ENCODE data around the gene ATP5PF. TPM values are rescaled to one million over a fixed set of nuclear protein-coding genes. Genes with fewer than 3 reads are reported as not detected.

The ATP5PF gene
- total RNA-seq, 1 experiment from 2014 or later, result 132 TPM

DNA sequence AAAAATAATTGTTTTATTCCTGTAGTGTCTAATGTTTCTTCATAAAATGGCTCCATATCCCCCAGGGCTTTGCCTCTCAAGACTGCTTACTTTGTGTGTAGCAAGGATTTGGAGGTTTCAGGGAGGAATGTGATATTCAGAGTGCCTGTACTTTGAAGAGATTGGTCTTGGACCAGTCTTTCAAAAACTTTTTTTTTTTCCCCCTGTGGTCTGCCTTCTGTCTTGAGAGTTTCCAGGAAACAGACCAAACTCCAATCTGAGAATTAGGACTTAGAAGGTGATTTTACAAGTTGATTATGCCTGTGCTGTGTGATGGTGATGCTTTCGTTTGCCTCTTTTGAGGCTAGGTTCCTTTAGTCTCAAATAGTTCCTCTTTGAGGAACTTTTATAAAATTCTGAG, 26.0 kb upstream of the ATP5PF start:
- TF ChIP-seq, protein P1, sequence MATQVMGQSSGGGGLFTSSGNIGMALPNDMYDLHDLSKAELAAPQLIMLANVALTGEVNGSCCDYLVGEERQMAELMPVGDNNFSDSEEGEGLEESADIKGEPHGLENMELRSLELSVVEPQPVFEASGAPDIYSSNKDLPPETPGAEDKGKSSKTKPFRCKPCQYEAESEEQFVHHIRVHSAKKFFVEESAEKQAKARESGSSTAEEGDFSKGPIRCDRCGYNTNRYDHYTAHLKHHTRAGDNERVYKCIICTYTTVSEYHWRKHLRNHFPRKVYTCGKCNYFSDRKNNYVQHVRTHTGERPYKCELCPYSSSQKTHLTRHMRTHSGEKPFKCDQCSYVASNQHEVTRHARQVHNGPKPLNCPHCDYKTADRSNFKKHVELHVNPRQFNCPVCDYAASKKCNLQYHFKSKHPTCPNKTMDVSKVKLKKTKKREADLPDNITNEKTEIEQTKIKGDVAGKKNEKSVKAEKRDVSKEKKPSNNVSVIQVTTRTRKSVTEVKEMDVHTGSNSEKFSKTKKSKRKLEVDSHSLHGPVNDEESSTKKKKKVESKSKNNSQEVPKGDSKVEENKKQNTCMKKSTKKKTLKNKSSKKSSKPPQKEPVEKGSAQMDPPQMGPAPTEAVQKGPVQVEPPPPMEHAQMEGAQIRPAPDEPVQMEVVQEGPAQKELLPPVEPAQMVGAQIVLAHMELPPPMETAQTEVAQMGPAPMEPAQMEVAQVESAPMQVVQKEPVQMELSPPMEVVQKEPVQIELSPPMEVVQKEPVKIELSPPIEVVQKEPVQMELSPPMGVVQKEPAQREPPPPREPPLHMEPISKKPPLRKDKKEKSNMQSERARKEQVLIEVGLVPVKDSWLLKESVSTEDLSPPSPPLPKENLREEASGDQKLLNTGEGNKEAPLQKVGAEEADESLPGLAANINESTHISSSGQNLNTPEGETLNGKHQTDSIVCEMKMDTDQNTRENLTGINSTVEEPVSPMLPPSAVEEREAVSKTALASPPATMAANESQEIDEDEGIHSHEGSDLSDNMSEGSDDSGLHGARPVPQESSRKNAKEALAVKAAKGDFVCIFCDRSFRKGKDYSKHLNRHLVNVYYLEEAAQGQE (IDR thresholded peaks at IDR 0.05; ENCODE audit: low read depth), result no peak
- TF ChIP-seq FOSL1 (IDR thresholded peaks at IDR 0.05; ENCODE audit: low read depth), result no peak
- no peak for TF ChIP-seq ELF1 (IDR thresholded peaks at IDR 0.05; ENCODE audit: borderline replicate concordance, low read depth)
- TF ChIP-seq SIN3A (IDR thresholded peaks at IDR 0.05; ENCODE audit: low read depth), result no peak
- no peak for TF ChIP-seq EGR1 (IDR thresholded peaks at IDR 0.05; ENCODE audit: low read depth)
- no peak for TF ChIP-seq EZH2phosphoT487 (IDR thresholded peaks at IDR 0.05; ENCODE audit: borderline replicate concordance)
- no peak for DNase-seq (ENCODE audit: low read depth, low spot score)
- POLR2A ChIA-PET, result no interaction called here
- no peak for ATAC-seq
- CTCF ChIA-PET, result no interaction called here
- Histone ChIP-seq H3K9me3 (ENCODE audit: control insufficient read depth in 1 of 2, insufficient read depth in 1 of 2, low read depth in 1 of 2, low read length in 2 of 2) (no peaks in the 10 kb centered on the region), H3K9ac (ENCODE audit: low read length) (no peak overlapping the region), H3K4me2 (ENCODE audit: low read length) (no peak overlapping the region), H3K36me3 (ENCODE audit: control insufficient read depth in 1 of 2, insufficient read depth in 2 of 2, low read length in 2 of 2) (peaks cover 10 to 32% of the 10 kb centered on the region in 2 experiments; a peak in 3 of 4 replicates), H3K27ac (ENCODE audit: low read depth, low read length) (no peak overlapping the region), H3K79me2 (ENCODE audit: insufficient read depth, low read length) (no peaks in the 10 kb centered on the region), H3K4me3 (replicated peaks in 1 of 2; ENCODE audit: low read depth in 1 of 2, low read length in 2 of 2) (no peak overlapping the region), H3K9me2 (ENCODE audit: insufficient read depth) (no peaks in the 10 kb centered on the region), H4K20me1 (ENCODE audit: insufficient read depth) (no peaks in the 10 kb centered on the region), H3K4me1 (ENCODE audit: control insufficient read depth in 1 of 2, insufficient read depth in 2 of 2, low read length in 2 of 2) (no peaks in the 10 kb centered on the region), H3K27me3 (ENCODE audit: insufficient read depth, low read length) (no peaks in the 10 kb centered on the region), H2AFZ (ENCODE audit: low read depth, low read length, poor library complexity, severe bottlenecking) (no peak overlapping the region)
- BruUV-seq (replicated peaks), result no TSS peak
- intact Hi-C loops (cut with micrococcal nuclease), result no loop called here
- RAD21 ChIA-PET (ENCODE audit: low non-redundant PET in 1 of 2, low total read pairs in 2 of 2, uncharacterized antibody in 2 of 2, unreplicated experiment in 2 of 2), result no interaction called here

DNA sequence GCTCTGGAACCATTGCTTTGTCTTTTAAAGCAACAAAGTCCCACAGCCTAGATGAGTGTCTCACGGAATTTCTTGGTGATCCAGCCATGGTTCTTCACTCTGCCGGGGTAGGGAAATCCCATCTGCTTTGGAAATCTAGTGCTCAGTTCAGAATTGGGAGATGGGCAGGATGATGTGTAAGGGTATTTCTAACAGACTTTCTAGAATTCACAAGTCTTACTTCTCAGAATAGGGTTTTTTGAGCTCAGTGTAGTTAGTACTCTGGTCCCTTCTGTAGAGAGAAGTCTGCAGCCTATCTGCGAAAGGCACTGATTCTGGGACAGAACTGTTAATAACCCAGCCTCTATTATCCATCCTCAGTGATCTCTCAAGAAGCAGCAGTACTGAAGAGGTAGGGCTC, 25.4 kb upstream of the ATP5PF start:
- H4K20me1 ChIP-seq (ENCODE audit: insufficient read depth), result no peaks in the 10 kb centered on the region
- H3K9ac ChIP-seq (ENCODE audit: low read length), result no peak overlapping the region
- H3K9me2 ChIP-seq (ENCODE audit: insufficient read depth), result no peaks in the 10 kb centered on the region
- RAD21 ChIA-PET (ENCODE audit: low non-redundant PET in 1 of 2, low total read pairs in 2 of 2, uncharacterized antibody in 2 of 2, unreplicated experiment in 2 of 2), result no interaction called here
- no peak overlapping the region for H3K27ac ChIP-seq (ENCODE audit: low read depth, low read length)
- H3K79me2 ChIP-seq (ENCODE audit: insufficient read depth, low read length), result no peaks in the 10 kb centered on the region
- H3K27me3 ChIP-seq (ENCODE audit: insufficient read depth, low read length), result no peaks in the 10 kb centered on the region
- H3K9me3 ChIP-seq (ENCODE audit: control insufficient read depth in 1 of 2, insufficient read depth in 1 of 2, low read depth in 1 of 2, low read length in 2 of 2), result no peaks in the 10 kb centered on the region
- H3K4me2 ChIP-seq (ENCODE audit: low read length), result no peak overlapping the region
- no TSS peak for BruUV-seq (replicated peaks)
- POLR2A ChIA-PET, result no interaction called here
- no peaks in the 10 kb centered on the region for H3K4me1 ChIP-seq (ENCODE audit: control insufficient read depth in 1 of 2, insufficient read depth in 2 of 2, low read length in 2 of 2)
- H2AFZ ChIP-seq (ENCODE audit: low read depth, low read length, poor library complexity, severe bottlenecking), result no peak overlapping the region
- TF ChIP-seq, protein P2, sequence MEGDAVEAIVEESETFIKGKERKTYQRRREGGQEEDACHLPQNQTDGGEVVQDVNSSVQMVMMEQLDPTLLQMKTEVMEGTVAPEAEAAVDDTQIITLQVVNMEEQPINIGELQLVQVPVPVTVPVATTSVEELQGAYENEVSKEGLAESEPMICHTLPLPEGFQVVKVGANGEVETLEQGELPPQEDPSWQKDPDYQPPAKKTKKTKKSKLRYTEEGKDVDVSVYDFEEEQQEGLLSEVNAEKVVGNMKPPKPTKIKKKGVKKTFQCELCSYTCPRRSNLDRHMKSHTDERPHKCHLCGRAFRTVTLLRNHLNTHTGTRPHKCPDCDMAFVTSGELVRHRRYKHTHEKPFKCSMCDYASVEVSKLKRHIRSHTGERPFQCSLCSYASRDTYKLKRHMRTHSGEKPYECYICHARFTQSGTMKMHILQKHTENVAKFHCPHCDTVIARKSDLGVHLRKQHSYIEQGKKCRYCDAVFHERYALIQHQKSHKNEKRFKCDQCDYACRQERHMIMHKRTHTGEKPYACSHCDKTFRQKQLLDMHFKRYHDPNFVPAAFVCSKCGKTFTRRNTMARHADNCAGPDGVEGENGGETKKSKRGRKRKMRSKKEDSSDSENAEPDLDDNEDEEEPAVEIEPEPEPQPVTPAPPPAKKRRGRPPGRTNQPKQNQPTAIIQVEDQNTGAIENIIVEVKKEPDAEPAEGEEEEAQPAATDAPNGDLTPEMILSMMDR (IDR thresholded peaks at IDR 0.05 in 2 of 3, conservative IDR thresholded peaks at IDR 0.05 in 1 of 3; ENCODE audit: borderline replicate concordance in 1 of 3, insufficient read depth in 1 of 3, low read depth in 2 of 3, low read length in 2 of 3), result no peak
- TF ChIP-seq EZH2 (IDR thresholded peaks at IDR 0.05), result no peak
- TF ChIP-seq CEBPB (IDR thresholded peaks at IDR 0.05; ENCODE audit: low read depth), result no peak
- no peak for TF ChIP-seq ZNF274 (IDR thresholded peaks at IDR 0.05; ENCODE audit: low read depth, low read length)
- no peak for TF ChIP-seq SIN3A (IDR thresholded peaks at IDR 0.05; ENCODE audit: low read depth)
- TF ChIP-seq, protein P3, sequence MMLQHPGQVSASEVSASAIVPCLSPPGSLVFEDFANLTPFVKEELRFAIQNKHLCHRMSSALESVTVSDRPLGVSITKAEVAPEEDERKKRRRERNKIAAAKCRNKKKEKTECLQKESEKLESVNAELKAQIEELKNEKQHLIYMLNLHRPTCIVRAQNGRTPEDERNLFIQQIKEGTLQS (IDR thresholded peaks at IDR 0.05), result no peak
- TF ChIP-seq FOSL1 (IDR thresholded peaks at IDR 0.05; ENCODE audit: low read depth), result no peak
- no peak for TF ChIP-seq YY1 (IDR thresholded peaks at IDR 0.05; ENCODE audit: extremely low read depth, insufficient replicate concordance, low read depth, low read length)
- TF ChIP-seq TCF7L2 (IDR thresholded peaks at IDR 0.05; ENCODE audit: borderline replicate concordance, extremely low read depth, insufficient read depth, insufficient read length), result no peak
- intact Hi-C loops (cut with micrococcal nuclease), result no loop called here
- CTCF ChIA-PET, result interaction anchor here (1.1 kb wide), 1 partner anchor 41 kb away, joined by 4 read pairs; no protein-coding TSS in a partner anchor
- ATAC-seq (no peak), DNase-seq (ENCODE audit: low read depth, low spot score) (no peak)
- peaks cover 10 to 27% of the 10 kb centered on the region in 2 experiments; a peak in 3 of 4 replicates for H3K36me3 ChIP-seq (ENCODE audit: control insufficient read depth in 1 of 2, insufficient read depth in 2 of 2, low read length in 2 of 2)
- H3K4me3 ChIP-seq (replicated peaks in 1 of 2; ENCODE audit: low read depth in 1 of 2, low read length in 2 of 2), result no peak overlapping the region
